AG08395 (cell line): Measurements from ENCODE around the gene ZNF525.
A peak's percentile ranks its signal among the peaks of the same experiment; 100 is the strongest.
"Not testable (repeated sequence)": the region's sequence is repeated elsewhere in the genome, so short reads cannot be mapped to it uniquely, and the experiment has no call there.

Source experiments
- DNase-seq: peaks from one replicate; pipeline ENCODE4 v3.0.0; 2012; ENCODE audit warnings: mixed read lengths, low spot score

ZNF525 gene

DNA sequence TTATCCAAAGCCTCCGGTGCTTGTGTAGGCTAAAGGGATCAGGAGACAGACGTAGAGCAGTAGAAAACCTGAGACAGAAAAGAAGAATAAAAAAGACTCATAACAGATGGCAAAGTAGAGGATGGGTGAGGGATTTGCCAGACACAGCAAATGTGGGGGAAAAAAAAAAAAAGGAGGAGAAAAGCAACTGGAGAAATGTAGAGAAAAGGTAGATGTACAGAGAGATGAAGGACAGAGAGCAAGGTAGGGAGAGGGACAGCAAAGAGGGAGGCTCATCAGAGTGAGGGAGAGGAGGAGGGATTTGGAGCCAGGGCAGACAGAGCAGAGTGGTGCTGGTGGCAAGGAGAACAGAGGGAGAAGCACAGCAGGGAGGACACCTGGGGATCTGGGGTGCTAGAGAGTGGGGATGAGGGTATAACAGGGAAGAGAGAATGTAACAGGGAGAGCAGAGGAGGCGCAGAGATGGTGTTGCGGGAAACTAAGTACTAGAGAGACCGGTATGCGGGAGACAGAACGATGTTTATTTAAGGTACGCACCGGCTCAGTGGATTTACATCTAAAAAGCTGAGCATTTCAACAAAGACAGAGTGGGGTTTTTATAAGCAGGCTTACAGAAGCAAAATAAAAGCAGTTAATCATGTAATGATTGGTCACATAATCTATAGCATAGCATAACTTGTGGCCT lies 30.5 kb downstream of the ZNF525 start:
- not testable (repeated sequence) for DNase-seq

DNA sequence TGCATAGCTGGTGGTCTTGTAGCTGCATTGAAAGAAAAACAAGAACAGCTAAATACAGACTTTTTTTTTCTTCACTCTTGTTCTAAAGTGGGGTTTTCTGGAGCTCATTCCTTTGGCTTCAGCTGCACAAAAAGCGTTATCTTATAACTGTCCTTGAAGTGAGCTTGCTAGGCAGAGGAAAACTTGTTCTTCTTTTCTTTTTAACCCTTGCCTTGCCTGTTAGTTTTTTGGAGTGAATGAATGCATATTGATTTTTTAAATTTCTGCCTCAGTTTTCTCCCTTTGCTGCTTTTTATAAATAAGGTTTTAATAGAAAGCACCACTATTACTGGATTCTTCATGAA lies 31.0 kb downstream of the ZNF525 start:
- DNase-seq, result no peak

DNA sequence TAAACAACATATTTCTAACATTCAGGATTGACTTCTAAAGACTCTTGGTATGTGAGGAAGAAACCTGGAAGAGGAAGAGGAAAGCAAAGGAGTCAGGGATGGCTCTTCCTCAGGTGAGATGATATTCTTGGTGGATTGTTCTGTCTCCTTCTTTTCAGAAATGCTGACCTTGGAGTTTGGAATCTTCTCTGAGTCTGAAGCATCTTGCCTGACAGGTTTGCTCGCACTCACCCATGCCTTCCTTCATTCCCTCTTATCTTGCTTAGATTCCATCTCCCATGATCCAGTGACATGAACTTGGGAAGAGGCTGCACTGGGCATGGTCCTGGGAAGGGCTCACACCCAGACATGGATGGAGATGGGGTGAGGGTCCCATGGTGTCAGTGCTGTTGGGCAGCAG lies 32.4 kb downstream of the ZNF525 start:
- DNase-seq, result not testable (repeated sequence)

DNA sequence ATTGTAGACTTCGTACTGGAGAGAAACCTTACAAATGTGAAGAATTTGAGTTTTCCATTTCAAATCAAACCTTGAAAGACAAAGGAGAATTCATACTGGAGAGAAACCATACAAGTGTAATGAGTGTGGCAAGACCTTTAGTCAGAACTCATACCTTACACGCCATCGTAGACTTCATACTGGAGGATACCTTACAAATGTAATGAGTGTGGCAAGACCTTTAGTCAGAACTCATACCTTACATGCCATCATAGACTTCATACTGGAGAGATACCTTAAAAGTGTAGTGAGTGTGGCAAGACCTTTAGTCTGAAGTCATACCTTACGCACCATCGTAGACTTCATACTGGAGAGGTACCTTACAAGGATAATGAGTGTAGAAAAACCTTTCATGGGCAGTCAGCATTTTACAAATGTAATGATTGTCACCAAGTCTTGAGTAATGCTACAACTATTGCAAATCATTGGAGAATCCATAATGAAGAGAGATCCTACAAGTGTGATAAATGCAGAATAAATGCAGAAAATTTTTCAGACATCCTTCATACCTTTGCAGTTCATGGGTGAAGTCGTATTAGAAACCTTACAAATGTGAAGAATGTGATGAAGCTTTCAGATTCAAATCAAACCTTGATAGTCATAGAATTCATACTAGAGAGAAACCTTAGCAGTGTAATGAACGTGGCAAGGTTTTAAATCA lies 44.1 kb downstream of the ZNF525 start:
- no peak for DNase-seq

DNA sequence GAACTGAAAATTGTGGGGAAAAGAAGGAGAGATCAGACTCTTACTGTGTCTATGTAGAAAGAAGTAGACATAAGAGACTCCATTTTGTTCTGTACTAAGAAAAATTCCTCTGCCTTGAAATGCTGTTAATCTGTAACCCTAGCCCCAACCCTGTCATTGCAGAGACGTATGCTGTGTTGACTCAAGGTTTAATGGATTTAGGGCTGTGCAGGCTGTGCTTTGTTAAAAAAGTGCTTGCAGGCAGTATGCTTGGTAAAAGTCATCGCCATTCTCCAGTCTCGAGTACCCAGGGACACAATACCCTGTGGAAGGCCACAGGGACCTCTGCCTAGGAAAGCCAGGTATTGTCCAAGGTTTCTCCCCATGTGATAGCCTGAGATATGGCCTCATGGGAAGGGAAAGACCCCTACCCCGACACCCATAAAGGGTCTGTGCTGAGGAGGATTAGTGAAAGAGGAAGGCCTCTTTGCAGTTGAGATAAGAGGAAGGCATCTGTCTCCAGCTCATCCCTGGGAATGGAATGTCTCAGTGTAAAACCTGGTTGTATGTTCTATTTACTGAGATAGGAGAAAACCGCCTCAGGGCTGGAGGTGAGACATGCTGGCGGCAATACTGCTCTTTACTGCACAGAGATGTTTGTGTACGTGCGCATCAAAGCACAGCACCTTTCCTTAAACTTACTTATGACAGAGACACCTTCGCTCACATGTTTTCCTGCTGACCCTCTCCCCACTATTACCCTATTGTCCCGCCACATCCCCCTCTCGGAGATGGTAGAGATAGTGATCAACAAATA lies 55.2 kb downstream of the ZNF525 start:
- DNase-seq, result not testable (repeated sequence)

DNA sequence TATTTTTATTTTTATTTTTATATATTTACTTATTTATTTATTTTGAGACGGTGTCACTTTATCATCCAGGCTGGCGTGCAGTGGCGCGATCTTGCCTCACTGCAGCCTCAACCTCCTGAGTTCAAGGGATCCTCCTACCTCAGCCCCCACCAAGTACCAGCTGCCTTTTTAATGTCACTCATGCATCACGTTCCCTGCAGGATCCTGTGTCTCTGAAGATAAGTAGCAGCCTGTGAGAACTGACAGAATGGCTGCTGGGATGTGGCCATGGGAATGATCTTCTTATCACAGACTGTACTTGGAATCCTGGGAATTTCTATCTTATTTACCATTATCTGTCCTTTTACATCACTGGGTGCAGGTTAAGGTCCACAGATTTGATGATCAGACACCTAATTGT lies 57.0 kb downstream of the ZNF525 start:
- DNase-seq, result no peak

DNA sequence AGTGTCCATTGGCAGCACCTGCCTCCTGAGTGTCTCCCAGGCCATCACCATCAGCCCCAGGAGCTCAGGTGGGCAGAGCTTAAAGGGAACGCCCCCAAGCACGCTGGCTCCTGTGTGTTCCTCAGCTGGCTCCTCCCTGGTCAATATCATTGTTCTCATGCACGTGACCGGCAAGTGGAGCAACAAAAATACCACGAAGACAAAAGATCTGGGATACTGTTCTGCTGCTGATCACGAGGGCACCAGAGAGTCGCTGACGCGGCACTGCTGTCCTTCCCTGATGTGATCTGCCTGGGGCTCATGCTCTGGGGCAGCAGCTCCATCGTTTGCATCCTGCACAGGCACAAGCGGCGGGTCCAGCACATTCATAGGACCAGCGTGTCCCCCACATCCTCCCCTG lies 57.6 kb downstream of the ZNF525 start:
- DNase-seq, result not testable (repeated sequence)

DNA sequence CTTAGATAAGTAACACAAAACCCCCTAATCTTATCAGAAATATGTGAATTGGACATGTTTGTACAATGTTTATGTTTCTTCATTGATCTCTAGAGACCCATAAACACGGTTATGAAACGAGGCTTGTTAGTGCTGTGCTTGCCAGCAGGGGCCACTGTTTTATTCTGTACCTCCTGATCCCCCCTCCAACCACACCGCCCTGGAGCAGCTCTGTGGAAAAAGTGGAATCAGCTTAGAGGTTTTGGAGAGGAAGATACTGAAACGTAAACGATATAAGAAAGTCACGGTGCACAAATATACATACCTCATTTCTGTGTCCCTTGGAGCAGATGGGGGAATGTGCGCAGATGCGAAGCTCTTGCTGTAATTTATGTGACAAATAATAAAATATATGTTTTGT lies 58.2 kb downstream of the ZNF525 start:
- DNase-seq, result peak; percentile 2

DNA sequence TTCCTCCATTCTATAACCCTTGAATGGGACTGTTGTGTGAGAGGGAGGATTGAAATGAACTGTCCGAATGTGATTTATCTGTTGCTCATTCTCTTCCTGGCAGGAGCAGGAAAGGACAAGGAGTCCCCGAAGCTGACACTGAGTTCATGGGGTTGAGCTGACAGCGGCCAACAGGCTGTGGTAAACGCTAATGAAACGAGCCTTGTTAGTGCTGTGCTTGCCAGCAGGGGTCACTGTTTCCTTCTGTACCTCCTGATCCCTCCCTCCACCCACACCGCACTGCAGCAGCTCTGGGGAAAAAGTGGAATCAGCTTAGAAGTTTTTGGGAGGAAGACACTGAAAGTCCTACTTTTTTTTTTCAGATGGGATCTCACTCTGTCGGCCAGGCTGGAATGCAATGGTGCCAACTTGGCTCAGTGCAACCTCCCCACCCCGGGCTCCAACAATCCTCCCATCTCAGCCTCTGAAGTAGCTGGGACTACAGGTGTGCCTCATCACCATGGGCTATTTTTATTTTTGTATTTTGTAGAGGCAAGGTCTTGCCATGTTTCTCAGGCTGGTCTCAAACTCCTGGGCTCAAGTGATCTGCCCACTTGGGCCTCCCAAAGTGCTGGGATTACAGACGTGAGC lies 59.6 kb downstream of the ZNF525 start:
- DNase-seq, result peak; percentile 77

DNA sequence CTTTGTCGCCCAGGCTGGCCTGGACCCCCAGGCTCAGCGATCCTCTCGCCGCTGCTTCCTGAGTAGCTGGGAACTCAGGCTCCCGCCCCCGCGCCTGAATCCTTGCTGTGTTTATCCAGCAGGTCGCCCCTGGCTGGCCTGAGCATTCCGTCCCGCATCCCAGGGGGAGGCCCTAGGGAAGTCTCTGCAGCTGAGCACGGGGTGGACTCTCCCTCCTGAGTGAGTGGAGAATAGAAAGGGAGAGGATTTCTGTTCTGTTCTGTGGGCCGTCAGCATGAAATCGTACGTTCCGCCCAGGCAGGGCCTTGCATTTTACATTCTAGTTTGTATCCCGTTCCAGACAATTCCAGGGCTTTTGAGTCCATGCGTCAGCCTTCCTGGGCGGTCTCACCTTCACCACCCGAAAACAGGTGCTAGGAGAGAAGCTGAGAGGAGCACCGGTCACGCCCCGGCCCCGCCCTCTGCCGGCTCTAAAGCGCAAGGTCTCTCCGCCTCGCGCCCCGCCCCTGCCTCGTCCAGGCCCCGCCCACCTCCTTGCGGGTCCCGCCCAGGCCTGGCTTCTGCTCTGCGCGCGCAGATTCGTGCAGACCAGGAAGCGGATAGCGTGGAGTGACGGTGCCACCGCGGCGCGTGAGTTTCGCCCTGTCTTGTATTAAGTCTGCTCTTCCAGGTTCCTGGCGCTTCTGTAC lies 66.0 kb downstream of the ZNF525 start, which contains the start of gene ZNF761:
Gene ZNF761 (plus strand): TSS at position 586 of the 689 bp plus-strand sequence. CDS start 15,285 bp downstream, outside the sequence.
- DNase-seq, result peak; percentile 93

DNA sequence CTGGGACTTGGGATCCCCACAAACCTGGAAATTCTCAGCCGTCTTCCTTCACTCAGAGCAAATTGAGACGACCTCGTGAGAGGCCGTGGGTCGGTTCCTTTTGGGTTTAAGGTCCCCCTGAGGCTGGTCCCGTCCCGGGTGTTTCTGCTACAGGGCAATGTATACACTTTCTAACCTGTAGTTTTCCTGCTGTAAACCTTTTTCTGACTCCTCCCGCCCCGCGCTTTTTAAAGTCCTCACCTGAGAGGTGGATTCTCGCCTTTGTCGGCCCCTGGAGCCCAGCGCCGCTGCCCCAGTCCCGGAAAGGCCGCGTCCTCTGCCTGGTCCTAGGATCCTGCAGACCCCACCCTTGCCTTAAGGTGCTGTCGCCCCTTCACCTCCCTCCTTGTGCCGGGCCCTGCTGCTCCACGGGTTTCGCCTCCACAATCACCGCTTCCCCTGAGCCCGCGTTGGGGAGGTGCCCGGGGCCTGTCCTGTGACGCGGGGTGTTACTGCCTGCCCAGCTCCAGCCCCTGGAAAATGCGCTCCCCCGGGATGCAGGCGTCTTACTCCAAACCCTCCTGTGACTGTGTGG lies 66.7 kb downstream of the ZNF525 start:
- peak; percentile 4 for DNase-seq
